Activated naive CD8-positive, alpha-beta T cell treated with anti-CD3 and anti-CD28 coated beads, Interleukin-2, amount 50 U/mL, for 24 hours (primary cell): Measurements from ENCODE around the gene TMEM60.

Experiments
- ATAC-seq: fragments of 150-1000 bp; cut with Tn5 transposase; one replicate; pipeline ENCODE4 v1.10.0; 2021
- DNase-seq: peaks from one replicate; pipeline ENCODE4 v3.0.0; 2021
- H3K27ac Mint-ChIP-seq: one replicate; pipeline ENCODE4 v1.8.0; 2021; ENCODE audit warnings: mild to moderate bottlenecking, mixed read lengths
- H3K27me3 Mint-ChIP-seq: one replicate; pipeline ENCODE4 v1.8.0; 2021; ENCODE audit warnings: mixed read lengths
- H3K36me3 Mint-ChIP-seq: one replicate; pipeline ENCODE4 v1.8.0; 2021; ENCODE audit warnings: low read depth, mixed read lengths
- H3K4me1 Mint-ChIP-seq: one replicate; pipeline ENCODE4 v1.8.0; 2021; ENCODE audit warnings: mixed read lengths
- H3K4me3 Mint-ChIP-seq: one replicate; pipeline ENCODE4 v1.8.0; 2021; ENCODE audit warnings: mild to moderate bottlenecking, moderate library complexity, mixed read lengths
- H3K9me3 Mint-ChIP-seq: one replicate; pipeline ENCODE4 v1.8.0; 2021; ENCODE audit warnings: mixed read lengths

TMEM60 gene

DNA sequence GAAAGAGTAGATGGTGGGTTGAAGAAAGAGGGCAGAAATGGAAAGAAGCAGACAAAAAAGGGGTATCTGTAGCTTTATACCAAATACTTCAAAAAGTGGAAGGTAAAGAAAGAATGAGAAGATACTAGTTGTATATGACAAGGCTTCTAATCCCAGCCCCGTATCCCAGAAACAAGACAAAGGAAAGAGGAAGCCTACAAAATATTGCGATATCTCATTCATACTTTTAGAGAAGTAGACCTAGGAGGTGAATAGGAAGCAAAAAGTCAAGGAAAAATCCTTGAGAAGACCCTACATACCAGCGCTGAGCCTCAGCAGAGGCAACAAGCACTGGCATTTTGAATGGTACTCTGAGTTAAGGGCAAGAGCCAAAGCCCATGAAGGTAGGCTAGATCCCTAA, 26.9 kb upstream of the TMEM60 start:
- no peaks in the 10 kb centered on the region for H3K27me3 Mint-ChIP-seq
- no peak overlapping the region for H3K4me3 Mint-ChIP-seq
- DNase-seq (no peak), ATAC-seq (no peak)
- peaks cover 32% of the 10 kb centered on the region for H3K36me3 Mint-ChIP-seq
- peaks cover 46% of the 10 kb centered on the region for H3K9me3 Mint-ChIP-seq
- peaks cover 37% of the 10 kb centered on the region for H3K4me1 Mint-ChIP-seq
- no peak overlapping the region for H3K27ac Mint-ChIP-seq

DNA sequence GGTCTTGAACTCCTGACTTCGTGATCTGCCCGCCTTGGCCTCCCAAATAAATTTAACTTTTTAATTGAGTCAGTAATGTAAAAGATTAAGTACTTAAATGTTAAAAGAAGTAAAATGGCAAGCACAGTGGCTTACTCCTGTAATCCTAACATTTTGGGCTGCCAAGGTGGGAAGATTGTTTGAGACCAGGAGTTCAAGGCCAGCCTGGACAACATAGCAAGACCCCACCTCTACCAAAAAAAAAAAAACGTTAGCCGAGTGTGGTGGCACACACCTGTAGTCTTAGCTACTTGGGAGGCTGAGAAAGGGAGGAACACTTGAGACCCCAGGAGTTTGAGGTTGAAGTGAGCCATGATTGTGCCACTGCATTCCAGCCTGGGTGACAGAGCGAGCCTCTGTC, 26.4 kb upstream of the TMEM60 start:
- ATAC-seq (no peak), DNase-seq (no peak)
- no peak overlapping the region for H3K27ac Mint-ChIP-seq
- peaks cover 49% of the 10 kb centered on the region for H3K9me3 Mint-ChIP-seq
- H3K27me3 Mint-ChIP-seq, result no peaks in the 10 kb centered on the region
- H3K4me1 Mint-ChIP-seq, result peaks cover 35% of the 10 kb centered on the region
- H3K36me3 Mint-ChIP-seq, result peaks cover 37% of the 10 kb centered on the region
- H3K4me3 Mint-ChIP-seq, result no peak overlapping the region

DNA sequence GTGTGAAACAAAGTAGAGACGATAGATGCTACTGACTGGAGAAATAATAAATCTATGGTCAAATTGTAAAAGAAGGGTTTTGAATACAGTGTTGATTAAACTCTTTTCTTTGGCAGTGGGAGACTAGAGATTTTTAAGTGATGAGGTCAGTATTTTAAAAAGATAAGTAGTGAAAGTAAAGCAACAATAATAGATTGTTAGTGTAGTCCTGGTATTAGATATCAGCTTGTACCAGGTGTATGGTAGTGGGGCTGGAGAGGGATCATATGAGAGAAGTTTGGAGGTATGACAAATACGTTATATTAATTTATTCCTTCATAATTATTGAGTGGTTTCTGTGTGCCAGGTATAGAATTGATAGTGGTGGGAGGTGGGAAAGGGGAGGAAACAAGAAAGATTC, 25.6 kb upstream of the TMEM60 start:
- H3K36me3 Mint-ChIP-seq, result peaks cover 44% of the 10 kb centered on the region
- no peaks in the 10 kb centered on the region for H3K27me3 Mint-ChIP-seq

DNA sequence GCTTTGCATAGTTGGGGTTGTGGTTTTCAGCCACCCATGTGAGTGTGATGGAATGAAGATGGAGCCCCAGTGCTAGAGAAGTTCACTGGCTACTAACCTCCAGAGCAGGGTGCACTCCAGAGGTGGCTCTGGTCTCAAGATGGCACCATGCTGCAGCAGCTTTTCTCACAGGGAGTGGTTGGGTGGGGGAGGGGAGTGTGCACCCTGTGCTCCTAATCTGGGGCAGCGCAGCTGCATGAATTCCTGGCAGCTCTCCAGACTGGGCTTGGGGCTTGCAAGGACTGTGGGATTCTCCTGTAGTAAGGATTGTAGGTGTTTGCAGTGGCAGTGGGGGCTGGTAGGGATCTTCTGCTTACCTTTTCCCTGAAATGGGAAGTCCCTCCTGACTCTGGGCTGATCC, 24.0 kb upstream of the TMEM60 start:
- H3K4me3 Mint-ChIP-seq, result no peak overlapping the region
- H3K36me3 Mint-ChIP-seq, result peaks cover 58% of the 10 kb centered on the region
- ATAC-seq (no peak), DNase-seq (no peak)
- no peaks in the 10 kb centered on the region for H3K27me3 Mint-ChIP-seq
- peaks cover 65% of the 10 kb centered on the region for H3K9me3 Mint-ChIP-seq
- H3K4me1 Mint-ChIP-seq, result peaks cover 28% of the 10 kb centered on the region
- no peak overlapping the region for H3K27ac Mint-ChIP-seq

More for the DNA sequence above, 25.6 kb upstream of the TMEM60 start:
- H3K4me1 Mint-ChIP-seq, result peaks cover 33% of the 10 kb centered on the region
- peaks cover 55% of the 10 kb centered on the region for H3K9me3 Mint-ChIP-seq
- peak overlapping the region; percentile 20 for H3K4me3 Mint-ChIP-seq
- peak overlapping the region; percentile 9 for H3K27ac Mint-ChIP-seq
- no peak for DNase-seq
- no peak for ATAC-seq

DNA sequence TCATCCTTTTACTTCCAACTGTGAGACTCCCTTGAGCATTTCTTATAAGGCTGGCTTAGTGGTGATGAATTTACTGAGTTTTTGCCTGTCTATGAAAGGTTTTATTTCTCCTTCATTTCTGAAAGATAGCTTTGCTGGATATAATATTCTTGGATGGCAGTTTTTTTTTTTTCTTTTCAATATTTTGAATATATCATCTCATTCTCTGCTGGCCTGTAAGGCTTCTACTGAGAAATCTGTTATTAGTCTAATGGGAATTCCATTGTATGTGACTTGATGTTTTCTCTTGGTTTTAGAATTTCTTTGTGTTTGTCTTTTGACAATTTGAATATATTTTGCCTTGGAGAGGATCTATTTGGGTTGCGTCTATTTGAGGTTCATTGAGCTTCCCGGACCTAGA, 22.7 kb upstream of the TMEM60 start:
- no peak for ATAC-seq
- DNase-seq, result no peak
- Mint-ChIP-seq H3K4me3 (no peak overlapping the region), H3K36me3 (peaks cover 70% of the 10 kb centered on the region), H3K27ac (no peak overlapping the region), H3K4me1 (peaks cover 24% of the 10 kb centered on the region), H3K9me3 (peaks cover 69% of the 10 kb centered on the region), H3K27me3 (no peaks in the 10 kb centered on the region)

DNA sequence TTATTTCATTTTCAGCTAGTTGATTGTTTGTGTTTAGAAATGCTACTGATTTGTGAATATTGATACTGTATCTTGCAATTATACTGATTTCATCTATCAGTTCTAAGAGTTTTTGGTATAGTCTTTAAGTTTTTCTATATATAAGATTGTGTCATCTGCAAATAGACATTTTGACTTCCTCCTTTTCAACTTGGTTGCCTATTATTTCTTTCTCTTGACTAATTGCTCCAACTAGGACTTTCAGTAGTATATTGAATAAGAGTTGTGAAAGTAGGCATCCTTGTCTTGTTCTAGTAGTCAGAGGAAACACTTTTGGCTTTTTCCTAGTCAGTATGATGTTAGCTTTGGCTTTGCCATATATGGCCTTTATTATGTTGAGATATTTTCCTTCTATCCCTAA, 20.8 kb upstream of the TMEM60 start:
- Mint-ChIP-seq H3K4me3 (no peak overlapping the region), H3K36me3 (peaks cover 71% of the 10 kb centered on the region), H3K27ac (no peak overlapping the region), H3K9me3 (peaks cover 55% of the 10 kb centered on the region), H3K4me1 (peaks cover 22% of the 10 kb centered on the region), H3K27me3 (no peaks in the 10 kb centered on the region)
- ATAC-seq, result no peak
- DNase-seq, result no peak

DNA sequence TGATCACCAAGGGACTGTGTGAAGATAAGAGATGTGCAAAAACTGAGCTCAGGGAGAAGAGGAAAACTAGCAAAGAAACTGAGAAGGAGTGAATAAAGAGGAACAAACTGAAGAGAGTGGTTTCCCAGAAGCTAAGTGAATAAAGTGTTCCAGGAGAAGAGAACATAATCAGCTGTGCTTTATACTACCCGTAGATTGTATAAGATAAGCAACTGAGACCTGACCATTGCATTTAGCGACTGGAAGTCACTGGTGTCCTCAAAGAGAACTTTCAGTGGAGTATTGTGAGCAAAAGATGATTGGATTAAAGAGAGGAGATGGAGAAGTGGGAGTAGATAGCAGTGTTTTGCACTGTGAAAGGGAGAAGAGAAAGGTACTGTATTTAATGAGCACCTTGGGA, 14.9 kb upstream of the TMEM60 start:
- Mint-ChIP-seq H3K9me3 (peaks cover 18% of the 10 kb centered on the region), H3K36me3 (peaks cover 37% of the 10 kb centered on the region), H3K27me3 (no peaks in the 10 kb centered on the region), H3K27ac (no peak overlapping the region), H3K4me1 (peaks cover 37% of the 10 kb centered on the region), H3K4me3 (no peak overlapping the region)
- DNase-seq (no peak), ATAC-seq (no peak)

DNA sequence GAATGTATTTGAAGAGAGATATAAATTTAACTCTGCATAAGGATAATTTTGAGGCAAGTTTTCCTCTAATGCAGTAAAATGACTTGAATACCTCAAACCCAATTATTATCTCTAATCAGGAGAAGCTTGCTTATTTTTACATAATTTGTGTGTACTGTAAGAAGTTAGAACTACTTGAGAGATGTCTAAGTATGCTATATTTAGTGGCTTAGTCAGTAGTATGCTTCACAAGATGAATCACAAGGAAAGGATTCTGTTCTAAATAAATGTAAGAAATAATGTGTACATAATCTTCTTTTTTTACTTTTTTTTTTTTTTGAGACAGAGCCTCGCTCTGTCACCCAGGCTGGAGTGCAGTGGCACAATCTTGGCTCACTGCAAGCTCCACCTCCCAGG, 14.1 kb upstream of the TMEM60 start:
- no peak overlapping the region for H3K27ac Mint-ChIP-seq
- no peaks in the 10 kb centered on the region for H3K27me3 Mint-ChIP-seq
- H3K4me1 Mint-ChIP-seq, result peaks cover 41% of the 10 kb centered on the region
- ATAC-seq, result no peak
- no peak for DNase-seq
- peaks cover 38% of the 10 kb centered on the region for H3K36me3 Mint-ChIP-seq
- no peak overlapping the region for H3K4me3 Mint-ChIP-seq
- peaks cover 23% of the 10 kb centered on the region for H3K9me3 Mint-ChIP-seq

DNA sequence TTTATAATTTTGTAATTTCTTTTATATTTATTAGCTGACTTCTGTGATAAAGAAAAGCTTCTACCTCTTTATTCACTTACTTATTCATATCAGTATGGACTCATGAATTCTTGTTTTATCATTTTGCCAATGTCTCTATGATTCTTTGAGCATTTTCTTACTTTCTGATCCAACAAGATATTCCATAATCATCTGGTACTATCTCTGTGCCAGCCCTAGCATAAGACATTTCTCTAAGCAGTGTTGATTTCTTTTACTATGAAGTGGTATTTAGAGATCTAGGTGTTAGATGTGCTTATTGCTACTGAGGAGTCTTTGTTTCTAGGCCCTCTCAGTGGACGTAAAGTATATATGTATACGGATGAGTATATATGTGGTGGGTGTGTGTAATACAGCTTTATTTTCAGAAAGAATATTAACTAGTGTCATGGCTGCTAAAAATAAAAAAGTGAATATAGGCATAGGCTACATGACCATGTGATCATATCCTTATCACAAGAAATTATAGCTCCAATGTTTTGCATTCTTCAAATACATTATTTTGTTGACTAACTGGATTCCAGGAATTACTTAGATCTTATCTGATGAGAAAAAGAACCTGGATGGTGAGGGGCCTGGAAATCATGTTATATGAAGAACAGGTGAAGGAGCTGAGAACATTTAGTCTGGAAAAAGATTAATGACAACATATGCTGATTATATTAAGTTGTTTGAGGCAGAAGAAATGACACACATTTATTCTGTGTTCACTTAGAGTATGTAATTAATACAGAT, 13.5 kb upstream of the TMEM60 start:
- DNase-seq (no peak), ATAC-seq (no peak)
- Mint-ChIP-seq H3K36me3 (peaks cover 36% of the 10 kb centered on the region), H3K4me3 (no peak overlapping the region), H3K27ac (no peak overlapping the region), H3K27me3 (no peaks in the 10 kb centered on the region), H3K9me3 (peaks cover 23% of the 10 kb centered on the region), H3K4me1 (peaks cover 38% of the 10 kb centered on the region)

DNA sequence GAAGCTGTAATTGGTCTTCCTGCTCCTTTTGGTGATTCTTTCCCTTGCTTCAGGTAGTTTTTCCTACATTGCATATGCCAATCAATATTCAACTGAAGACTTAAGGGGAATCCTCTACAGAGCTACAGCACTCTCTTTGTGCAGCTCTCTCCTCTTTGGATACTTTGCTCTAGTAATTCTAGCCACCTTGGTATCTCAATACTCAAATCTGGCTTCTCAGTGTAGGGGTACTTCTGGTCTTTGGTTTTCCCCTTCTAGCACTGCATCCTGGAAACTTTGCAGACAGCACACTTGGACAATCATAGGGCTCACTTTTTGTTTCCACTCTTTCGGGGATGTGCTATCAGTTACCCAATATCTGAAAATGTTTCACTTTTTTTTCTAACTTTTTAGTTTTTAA, 10.3 kb upstream of the TMEM60 start:
- peaks cover 40% of the 10 kb centered on the region for H3K36me3 Mint-ChIP-seq
- no peak overlapping the region for H3K4me3 Mint-ChIP-seq
- H3K27me3 Mint-ChIP-seq, result no peaks in the 10 kb centered on the region
- no peak for DNase-seq
- ATAC-seq, result no peak
- peaks cover 50% of the 10 kb centered on the region for H3K4me1 Mint-ChIP-seq
- peaks cover 39% of the 10 kb centered on the region for H3K9me3 Mint-ChIP-seq
- H3K27ac Mint-ChIP-seq, result peak overlapping the region; percentile 49

DNA sequence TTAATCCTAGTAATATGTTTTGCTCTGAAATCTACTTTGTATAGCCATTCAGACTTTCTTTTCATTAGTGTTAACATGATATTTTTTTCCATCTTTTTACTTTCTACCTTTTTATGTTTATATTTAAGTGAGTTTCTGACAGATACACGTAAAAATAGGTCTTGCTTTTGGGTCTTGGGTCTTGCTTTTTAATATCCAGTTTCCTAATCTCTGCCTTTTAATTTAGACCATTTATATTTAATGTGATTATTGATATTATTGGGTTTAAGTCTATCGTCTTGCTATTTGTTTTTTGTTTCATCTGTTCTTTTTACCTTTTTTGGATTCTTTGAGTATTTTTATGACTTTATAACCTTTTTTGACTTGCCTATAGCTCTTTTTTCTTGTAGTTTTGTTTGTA, 8.2 kb upstream of the TMEM60 start:
- H3K27me3 Mint-ChIP-seq, result no peaks in the 10 kb centered on the region
- H3K4me3 Mint-ChIP-seq, result no peak overlapping the region
- no peak for DNase-seq
- peaks cover 39% of the 10 kb centered on the region for H3K9me3 Mint-ChIP-seq
- peaks cover 54% of the 10 kb centered on the region for H3K4me1 Mint-ChIP-seq
- peaks cover 40% of the 10 kb centered on the region for H3K36me3 Mint-ChIP-seq
- no peak for ATAC-seq
- no peak overlapping the region for H3K27ac Mint-ChIP-seq

DNA sequence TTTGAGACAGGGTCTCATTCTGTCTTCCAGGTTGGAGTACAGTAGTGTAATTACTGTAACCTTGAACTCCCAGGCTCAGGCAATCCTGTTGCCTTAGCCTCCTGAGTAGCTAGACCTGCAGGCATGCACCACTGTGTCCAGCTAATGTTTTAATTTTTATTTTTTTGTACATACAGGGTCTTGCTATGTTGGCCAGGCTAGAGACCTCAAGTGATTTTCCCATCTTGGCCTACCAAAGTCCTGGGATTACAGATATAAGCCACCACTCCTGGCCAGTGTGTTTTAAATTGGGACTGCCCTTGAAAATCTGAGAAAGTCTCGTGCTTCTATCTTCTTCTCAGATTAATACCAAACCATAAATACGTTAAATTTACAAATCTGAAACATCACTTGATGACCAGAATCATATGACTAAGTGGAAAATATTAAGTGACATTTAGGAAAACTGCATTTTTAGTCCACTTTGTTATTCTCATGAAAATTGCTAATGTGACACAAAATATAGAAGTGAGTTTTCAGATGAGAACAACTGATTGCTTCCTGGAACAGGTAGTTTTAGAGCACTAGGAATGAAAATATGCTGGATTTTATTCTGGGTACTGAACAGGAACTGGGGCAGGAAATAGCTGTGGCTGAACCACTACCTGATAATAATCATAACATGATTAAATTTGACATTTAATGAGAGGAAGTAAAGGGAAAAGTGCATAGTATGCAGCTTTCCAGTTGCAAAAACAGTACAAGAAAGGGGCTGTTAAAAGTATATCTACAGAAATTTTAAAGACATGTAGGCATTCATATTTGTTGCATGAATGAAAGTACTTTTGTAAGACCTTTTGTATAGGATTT, 4.5 kb upstream of the TMEM60 start:
- DNase-seq (no peak), ATAC-seq (no peak)
- Mint-ChIP-seq H3K9me3 (peaks cover 30% of the 10 kb centered on the region), H3K4me3 (peak overlapping the region; percentile 36), H3K27me3 (no peaks in the 10 kb centered on the region), H3K36me3 (peaks cover 37% of the 10 kb centered on the region), H3K4me1 (peaks cover 67% of the 10 kb centered on the region), H3K27ac (peak overlapping the region; percentile 63)

DNA sequence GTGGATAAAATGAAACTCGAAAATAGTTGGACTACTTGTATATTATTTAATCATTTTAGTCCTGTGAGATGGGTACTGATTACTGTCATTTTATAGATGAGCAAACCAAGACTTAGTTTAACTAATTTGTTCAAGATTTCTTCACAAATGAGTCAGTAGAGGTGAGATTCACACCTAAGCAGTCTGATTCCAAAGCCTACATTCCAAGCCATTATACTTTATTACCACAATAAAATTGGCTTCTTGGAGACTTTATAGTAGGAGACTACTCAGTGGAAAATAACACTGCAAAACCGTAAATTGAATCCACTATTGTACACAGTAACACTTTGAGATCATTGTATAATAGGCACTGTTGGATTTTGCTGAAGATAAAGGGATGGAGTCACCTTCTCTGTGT, 2.5 kb upstream of the TMEM60 start:
- Mint-ChIP-seq H3K36me3 (peaks cover 22% of the 10 kb centered on the region), H3K4me1 (peaks cover 81% of the 10 kb centered on the region), H3K27ac (peak overlapping the region; percentile 53)

DNA sequence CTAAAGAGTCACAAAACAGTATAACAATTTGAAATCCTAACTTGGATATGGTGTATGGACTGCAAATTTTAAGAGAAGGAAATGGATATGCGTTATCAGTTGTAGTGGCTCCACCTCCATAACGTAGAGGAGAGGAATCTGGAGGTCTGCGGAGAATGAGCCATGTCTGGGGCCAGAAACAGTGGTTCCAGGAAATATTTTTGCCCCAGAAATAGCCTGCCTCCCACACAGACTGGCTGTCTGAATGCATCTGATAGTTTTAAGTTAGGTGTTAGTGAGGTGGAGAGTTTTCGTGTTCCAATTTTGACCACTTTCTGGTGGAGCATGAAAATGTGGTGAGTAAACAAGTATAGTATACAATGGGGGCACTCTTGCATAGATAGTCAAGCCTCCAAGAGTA, 1.9 kb upstream of the TMEM60 start:
- no peaks in the 10 kb centered on the region for H3K27me3 Mint-ChIP-seq
- peaks cover 20% of the 10 kb centered on the region for H3K36me3 Mint-ChIP-seq
- H3K4me3 Mint-ChIP-seq, result peak overlapping the region; percentile 97
- H3K4me1 Mint-ChIP-seq, result peaks cover 79% of the 10 kb centered on the region
- no peak for DNase-seq
- H3K27ac Mint-ChIP-seq, result peak overlapping the region; percentile 85
- H3K9me3 Mint-ChIP-seq, result peaks cover 8% of the 10 kb centered on the region
- ATAC-seq, result no peak

More for the DNA sequence above, 2.5 kb upstream of the TMEM60 start:
- no peak for DNase-seq
- H3K4me3 Mint-ChIP-seq, result peak overlapping the region; percentile 97
- peaks cover 13% of the 10 kb centered on the region for H3K9me3 Mint-ChIP-seq
- no peak for ATAC-seq
- H3K27me3 Mint-ChIP-seq, result no peaks in the 10 kb centered on the region
